PC-9 (cell line): ENCODE results near the gene SLC13A1. TPM values are rescaled to one million over a fixed set of nuclear protein-coding genes. Genes with fewer than 3 reads are reported as not detected.

Source experiments
- BruUV-seq: library from RNA; stranded (reverse); fragments of 400-500 nt; replicated peaks from 2 replicates; lab custom pipeline; 2021; lab: Mats Ljungman, UMichigan
- CTCF ChIA-PET: fragments of 300-600 bp; sonication (Branson Sonifier 250); formaldehyde crosslinking; loops from one replicate; lab custom pipeline; 2022; ENCODE audit warnings: antibody characterized with exemption; lab: Charles Lee
- POLR2A ChIA-PET: fragments of 300-600 bp; sonication (Branson Sonifier 250); formaldehyde crosslinking; loops from one replicate; lab custom pipeline; 2022; ENCODE audit warnings: antibody characterized with exemption; ENCODE audit not compliant: unreplicated experiment; lab: Charles Lee
- DNase-seq, 2 experiments: peaks; one replicate each; pipeline versions ENCODE4 v3.0.0 to v3.0.0-alpha.2; 2015 to 2022; ENCODE audit warnings: mixed read lengths in 1 of 2
- H2AFZ ChIP-seq: fragments of 200-600 bp; sonication (generic); 2 replicates; pipeline ENCODE4 v1.8.1; 2017; ENCODE audit warnings: antibody characterized with exemption
- H3F3A ChIP-seq: fragments of 200-600 bp; sonication (generic); 2 replicates; pipeline ENCODE4 v1.8.1; 2017; ENCODE audit warnings: antibody characterized with exemption, mild to moderate bottlenecking, low read depth; ENCODE audit not compliant: insufficient read depth
- H3K27ac ChIP-seq: fragments of 200-600 bp; sonication (generic); 2 replicates; pipeline ENCODE4 v1.6.1; 2016; ENCODE audit warnings: mixed run types
- H3K27me3 ChIP-seq: fragments of 200-600 bp; sonication (generic); 2 replicates; pipeline ENCODE4 v1.6.1; 2016; ENCODE audit warnings: low read depth, mixed run types; ENCODE audit not compliant: insufficient read depth
- H3K36me3 ChIP-seq: fragments of 200-600 bp; sonication (generic); 2 replicates; pipeline ENCODE4 v1.6.1; 2016; ENCODE audit warnings: low read depth, mixed run types
- H3K4me1 ChIP-seq: fragments of 200-600 bp; sonication (generic); replicated peaks from 2 replicates; pipeline ENCODE4 v1.6.1; 2016; ENCODE audit warnings: mixed run types; ENCODE audit not compliant: insufficient read depth
- H3K4me2 ChIP-seq: fragments of 200-600 bp; sonication (generic); 2 replicates; pipeline ENCODE4 v1.6.1; 2017; ENCODE audit warnings: mixed run types
- H3K4me3 ChIP-seq: fragments of 200-600 bp; sonication (generic); 2 replicates; pipeline ENCODE4 v1.6.1; 2016; ENCODE audit warnings: mixed run types
- H3K79me2 ChIP-seq: fragments of 200-600 bp; sonication (generic); 2 replicates; pipeline ENCODE4 v1.6.1; 2017; ENCODE audit warnings: low read depth, mixed run types
- H3K9me2 ChIP-seq: fragments of 200-600 bp; sonication (generic); 2 replicates; pipeline ENCODE4 v1.8.1; 2017; ENCODE audit warnings: mild to moderate bottlenecking; ENCODE audit not compliant: insufficient read depth
- H3K9me3 ChIP-seq: fragments of 200-600 bp; sonication (generic); 2 replicates; pipeline ENCODE4 v1.8.1; 2016; ENCODE audit warnings: low read depth; ENCODE audit not compliant: insufficient read depth
- H4K20me1 ChIP-seq: fragments of 200-600 bp; sonication (generic); 2 replicates; pipeline ENCODE4 v1.8.1; 2017; ENCODE audit not compliant: insufficient read depth
- CTCF ChIP-seq: fragments of 200-600 bp; sonication (generic); conservative IDR thresholded peaks from 2 replicates; pipeline ENCODE4 v1.6.1; 2017; ENCODE audit warnings: mixed run types, antibody characterized with exemption, mild to moderate bottlenecking, moderate library complexity
- EZH2 ChIP-seq: fragments of 200-600 bp; sonication (generic); IDR thresholded peaks from 2 replicates; pipeline ENCODE4 v1.8.0; 2017; ENCODE audit warnings: antibody characterized with exemption, low read depth
- intact Hi-C: fragments of 100-400 bp; cut with micrococcal nuclease; formaldehyde crosslinking; loops from one replicate; pipeline ENCODE4 v1.10.0; 2022; ENCODE audit not compliant: unreplicated experiment
- total RNA-seq: library from RNA; stranded (reverse); gene quantifications from 2 replicates; pipeline ENCODE4 v1.2.3, GENCODE V29; 2021

The SLC13A1 gene
- total RNA-seq, 1 experiment from 2014 or later: not detected

DNA sequence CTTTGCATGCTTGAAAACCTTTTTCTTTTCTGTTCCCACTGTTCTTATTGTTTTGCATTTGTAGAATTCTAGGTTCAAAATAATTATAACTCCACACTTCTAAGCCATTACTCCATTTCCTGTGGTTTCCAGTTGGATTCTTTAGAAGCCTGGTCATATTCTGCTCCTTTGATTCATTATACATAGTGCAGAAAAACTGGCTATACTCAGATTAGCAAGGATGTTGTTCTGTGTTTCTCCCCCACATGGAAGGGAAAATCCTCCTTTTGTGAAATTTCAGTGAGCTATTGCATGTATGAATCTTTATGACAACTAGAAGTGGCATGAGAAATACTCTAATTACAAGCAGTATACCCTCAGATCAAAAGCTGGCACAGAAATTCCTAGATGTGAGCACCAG lies 79.5 kb downstream of the SLC13A1 start:
- ChIA-PET CTCF (no interaction called here), POLR2A (no interaction called here)
- Histone ChIP-seq H3K79me2 (no peaks in the 10 kb centered on the region), H3K4me2 (no peak overlapping the region), H4K20me1 (no peaks in the 10 kb centered on the region), H3K4me1 (no peaks in the 10 kb centered on the region), H3K9me2 (no peaks in the 10 kb centered on the region), H2AFZ (no peak overlapping the region), H3K9me3 (no peaks in the 10 kb centered on the region), H3F3A (no peaks in the 10 kb centered on the region), H3K36me3 (no peaks in the 10 kb centered on the region), H3K4me3 (no peak overlapping the region), H3K27me3 (no peaks in the 10 kb centered on the region), H3K27ac (no peak overlapping the region)
- BruUV-seq: no TSS peak
- TF ChIP-seq EZH2 (no peak), CTCF (no peak)
- no peak for DNase-seq
- intact Hi-C loops: no loop called here

DNA sequence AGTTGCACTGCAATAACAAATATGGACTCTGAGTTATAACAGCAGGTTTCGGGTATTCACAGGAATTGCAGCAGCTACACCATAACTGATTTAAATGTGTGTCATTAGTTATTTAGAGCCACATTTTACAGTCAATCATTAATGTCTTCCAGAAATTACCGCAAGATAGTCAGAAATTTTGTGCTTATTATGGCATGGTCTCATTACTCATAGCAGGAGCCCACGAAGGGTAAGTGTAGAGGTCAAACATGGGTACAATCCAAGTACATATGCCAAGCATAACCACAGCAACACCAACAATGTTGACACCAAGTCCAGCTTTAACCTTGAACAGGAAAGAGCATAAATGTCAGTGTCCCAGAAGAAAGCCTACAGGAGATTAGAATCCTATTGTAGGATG lies 84.4 kb downstream of the SLC13A1 start:
- Histone ChIP-seq H3K4me2 (no peak overlapping the region), H3K27ac (no peak overlapping the region), H2AFZ (no peak overlapping the region), H3K79me2 (no peaks in the 10 kb centered on the region), H3F3A (no peaks in the 10 kb centered on the region), H3K9me2 (no peaks in the 10 kb centered on the region), H3K4me1 (no peaks in the 10 kb centered on the region), H3K9me3 (no peaks in the 10 kb centered on the region), H3K27me3 (no peaks in the 10 kb centered on the region), H3K4me3 (no peak overlapping the region), H3K36me3 (no peaks in the 10 kb centered on the region), H4K20me1 (no peaks in the 10 kb centered on the region)
- intact Hi-C loops: no loop called here
- ChIA-PET CTCF (no interaction called here), POLR2A (no interaction called here)
- TF ChIP-seq EZH2 (no peak), CTCF (no peak)
- no TSS peak for BruUV-seq
- DNase-seq: no peak

DNA sequence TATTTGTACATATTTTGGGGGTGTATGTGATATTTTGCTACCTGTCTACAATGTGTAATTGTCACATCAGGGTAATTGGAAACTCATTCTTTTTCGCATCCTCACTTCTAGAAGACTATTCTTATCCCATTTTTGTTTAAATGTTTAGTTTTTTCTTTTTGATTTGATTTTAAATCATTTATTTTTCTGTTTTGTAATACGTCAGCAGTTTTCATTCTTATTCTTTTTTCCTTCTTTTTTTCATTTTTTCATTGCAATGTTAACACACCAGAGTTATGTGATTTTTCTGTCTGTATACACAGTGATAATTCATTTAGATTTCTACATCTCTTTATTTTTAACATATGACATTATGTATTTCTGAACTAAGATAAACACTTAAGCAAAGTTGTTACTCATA lies 85.5 kb downstream of the SLC13A1 start:
- no peaks in the 10 kb centered on the region for H3K36me3 ChIP-seq
- no peak overlapping the region for H2AFZ ChIP-seq
- H4K20me1 ChIP-seq: no peaks in the 10 kb centered on the region
- no peaks in the 10 kb centered on the region for H3K9me2 ChIP-seq
- no peak for DNase-seq
- H3K27ac ChIP-seq: no peak overlapping the region
- H3K4me2 ChIP-seq: no peak overlapping the region
- H3K4me3 ChIP-seq: no peak overlapping the region
- H3K4me1 ChIP-seq: no peaks in the 10 kb centered on the region
- POLR2A ChIA-PET: no interaction called here
- H3K27me3 ChIP-seq: no peaks in the 10 kb centered on the region
- no TSS peak for BruUV-seq
- TF ChIP-seq CTCF: no peak
- H3K9me3 ChIP-seq: no peaks in the 10 kb centered on the region
- H3K79me2 ChIP-seq: no peaks in the 10 kb centered on the region
- CTCF ChIA-PET: interaction anchor here (0.7 kb wide), 1 partner anchor 42 kb away, joined by 3 read pairs; no protein-coding TSS in a partner anchor
- intact Hi-C loops: no loop called here
- H3F3A ChIP-seq: no peaks in the 10 kb centered on the region
